Measurements from ENCODE around the gene CCDC70. TPM values are rescaled to one million over a fixed set of nuclear protein-coding genes. Genes with fewer than 3 reads are reported as not detected.

The CCDC70 gene
- total RNA-seq, 4 donors from 2014 or later, result not detected

GRCh38 chr13:51858433-51859247, 3.1 kb upstream of the CCDC70 start:
- DNase-seq (ENCODE audit: extremely low spot score), result peak; percentile 37
- no peak overlapping the region for H3K4me3 ChIP-seq
- WGBS, result 49% methylated on average over 11 of the region's 11 CpGs
- no peaks in the 10 kb centered on the region for H3K36me3 ChIP-seq
- no peak for TF ChIP-seq POLR2A (IDR thresholded peaks at IDR 0.05; ENCODE audit: low read depth)
- no peak for TF ChIP-seq EP300 (IDR thresholded peaks at IDR 0.05)
- TF ChIP-seq POLR2AphosphoS5 (IDR thresholded peaks at IDR 0.05), result no peak
- TF ChIP-seq CTCF (IDR thresholded peaks at IDR 0.05), result no peak
- peaks cover 0 to 5% (median 0%) of the 10 kb centered on the region in 4 donors for H3K9me3 ChIP-seq
- no peaks in the 10 kb centered on the region for H3K27me3 ChIP-seq
- no peaks in the 10 kb centered on the region for H3K4me1 ChIP-seq
- intact Hi-C loops (cut with DNase I), result no loop called here
- no peak overlapping the region for H3K27ac ChIP-seq (replicated peaks in 1 of 4)

GRCh38 chr13:51862957-51863356, 1.2 kb downstream of the CCDC70 start:
- Histone ChIP-seq H3K4me1 (no peaks in the 10 kb centered on the region), H3K27ac (replicated peaks in 1 of 4) (no peak overlapping the region), H3K4me3 (no peak overlapping the region), H3K27me3 (no peaks in the 10 kb centered on the region), H3K36me3 (no peaks in the 10 kb centered on the region), H3K9me3 (no peaks in the 10 kb centered on the region)
- 72% methylated on average over 7 of the region's 7 CpGs for WGBS
- intact Hi-C loops (cut with DNase I), result no loop called here
- TF ChIP-seq CTCF (IDR thresholded peaks at IDR 0.05) (no peak), EP300 (IDR thresholded peaks at IDR 0.05) (no peak), POLR2AphosphoS5 (IDR thresholded peaks at IDR 0.05) (no peak), POLR2A (IDR thresholded peaks at IDR 0.05; ENCODE audit: low read depth) (no peak)
- no peak for DNase-seq (ENCODE audit: extremely low spot score)

- intact Hi-C loops (cut with DNase I), result no loop called here
- no peaks in the 10 kb centered on the region for H3K36me3 ChIP-seq
- no peak overlapping the region for H3K27ac ChIP-seq (replicated peaks in 1 of 4)
- WGBS, result 76% methylated on average over 7 of the region's 7 CpGs
- H3K9me3 ChIP-seq, result no peaks in the 10 kb centered on the region
- H3K4me1 ChIP-seq, result no peaks in the 10 kb centered on the region
- no peak overlapping the region for H3K4me3 ChIP-seq
- no peak for TF ChIP-seq CTCF (IDR thresholded peaks at IDR 0.05)
- no peak for TF ChIP-seq EP300 (IDR thresholded peaks at IDR 0.05)
- no peak for TF ChIP-seq POLR2AphosphoS5 (IDR thresholded peaks at IDR 0.05)
- TF ChIP-seq POLR2A (IDR thresholded peaks at IDR 0.05; ENCODE audit: low read depth), result no peak
- no peak for DNase-seq (ENCODE audit: extremely low spot score)
- no peaks in the 10 kb centered on the region for H3K27me3 ChIP-seq
These were observed 4.1 kb downstream of the CCDC70 start for GRCh38 chr13:51865838-51866237.

- WGBS, result 90% methylated on average over 4 of the region's 4 CpGs
- Histone ChIP-seq H3K9me3 (no peaks in the 10 kb centered on the region), H3K4me3 (no peak overlapping the region), H3K36me3 (no peaks in the 10 kb centered on the region), H3K27me3 (no peaks in the 10 kb centered on the region), H3K27ac (replicated peaks in 1 of 4) (no peak overlapping the region), H3K4me1 (no peaks in the 10 kb centered on the region)
- DNase-seq (ENCODE audit: extremely low spot score), result no peak
- TF ChIP-seq EP300 (IDR thresholded peaks at IDR 0.05) (no peak), POLR2AphosphoS5 (IDR thresholded peaks at IDR 0.05) (no peak), CTCF (IDR thresholded peaks at IDR 0.05) (no peak), POLR2A (IDR thresholded peaks at IDR 0.05; ENCODE audit: low read depth) (no peak)
- intact Hi-C loops (cut with DNase I), result no loop called here
These were observed 5.3 kb downstream of the CCDC70 start for GRCh38 chr13:51867062-51867461.
